ENCODE measurements around the gene STS.

The STS gene

DNA sequence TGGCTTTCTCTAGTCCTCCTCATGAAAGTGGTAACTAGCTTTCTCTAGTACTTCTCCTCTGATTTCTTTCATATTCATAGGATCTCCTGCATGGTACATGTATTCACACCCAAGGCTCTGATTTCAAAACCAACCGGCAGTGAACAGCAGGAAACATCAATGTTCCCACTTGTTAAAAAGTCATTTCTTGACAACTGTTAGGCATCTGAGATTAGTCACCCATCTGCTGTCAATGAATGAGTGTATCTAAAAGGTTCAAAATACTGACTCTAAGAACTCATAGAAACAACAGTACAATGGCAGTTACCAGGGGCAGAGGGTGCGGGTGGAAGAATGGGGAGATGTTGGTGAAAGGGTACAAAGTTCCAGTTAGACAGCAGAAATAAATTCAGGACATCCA, 31.9 kb downstream of the STS start:
- no peak for DNase-seq (ENCODE audit: low read depth)

DNA sequence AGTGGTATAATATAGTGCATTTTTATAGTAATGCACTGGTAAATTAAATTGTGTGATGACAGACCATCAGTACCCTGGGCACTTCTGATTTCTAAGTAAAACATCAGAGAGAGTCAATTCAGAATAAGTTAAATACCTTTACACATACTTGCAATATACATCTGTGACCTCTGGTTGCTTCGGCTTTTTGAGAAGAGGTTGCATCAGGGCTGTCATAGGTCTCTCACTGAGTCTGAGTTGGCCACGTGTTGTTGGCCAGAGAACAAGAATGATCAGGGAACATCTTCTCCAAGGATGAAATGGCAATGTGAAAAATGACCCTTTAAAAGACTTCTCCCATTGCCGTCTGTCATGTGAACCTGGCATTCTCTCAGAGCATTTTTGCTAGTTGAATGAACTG, 37.3 kb downstream of the STS start:
- DNase-seq (ENCODE audit: low read depth) = no peak

DNA sequence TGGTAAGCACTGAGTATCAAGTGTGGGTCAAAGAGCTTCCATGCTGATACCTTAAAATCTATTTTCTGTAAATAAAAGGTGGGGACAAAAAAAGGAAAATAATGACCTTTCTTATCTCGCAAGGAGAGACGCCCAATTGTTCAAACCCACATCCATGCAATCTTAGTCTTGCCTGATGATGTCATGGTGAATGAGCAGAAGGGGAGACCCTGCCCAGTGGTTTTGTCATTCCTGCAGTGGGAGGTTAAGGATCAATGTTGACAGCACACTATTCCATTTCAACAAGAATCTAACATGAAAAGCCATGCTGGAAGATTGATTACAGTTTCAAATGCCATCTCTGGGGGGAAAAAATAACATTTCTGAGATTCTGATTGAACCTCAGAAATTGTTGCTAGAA, 41.2 kb downstream of the STS start:
- no peak for DNase-seq (ENCODE audit: low read depth)

DNA sequence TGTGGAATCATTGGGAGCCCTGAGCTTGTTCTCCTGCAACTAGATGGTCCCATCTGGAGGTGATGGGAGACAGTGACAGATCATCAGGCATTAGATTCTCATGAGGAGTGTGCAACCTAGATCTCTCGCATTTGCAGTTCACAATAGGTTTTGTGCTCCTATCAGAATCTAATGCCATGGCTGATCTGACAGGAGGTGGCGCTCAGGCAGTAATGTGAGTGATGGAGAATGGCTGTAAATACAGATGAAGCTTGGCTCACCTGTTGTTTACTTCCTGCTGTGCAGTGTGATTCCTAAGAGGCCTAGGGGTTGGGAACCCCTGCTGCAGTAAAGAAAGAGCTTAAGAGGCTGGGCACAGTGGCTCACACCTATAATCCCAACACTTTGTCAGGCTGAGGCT, 42.6 kb downstream of the STS start:
- DNase-seq (ENCODE audit: low read depth) = no peak

DNA sequence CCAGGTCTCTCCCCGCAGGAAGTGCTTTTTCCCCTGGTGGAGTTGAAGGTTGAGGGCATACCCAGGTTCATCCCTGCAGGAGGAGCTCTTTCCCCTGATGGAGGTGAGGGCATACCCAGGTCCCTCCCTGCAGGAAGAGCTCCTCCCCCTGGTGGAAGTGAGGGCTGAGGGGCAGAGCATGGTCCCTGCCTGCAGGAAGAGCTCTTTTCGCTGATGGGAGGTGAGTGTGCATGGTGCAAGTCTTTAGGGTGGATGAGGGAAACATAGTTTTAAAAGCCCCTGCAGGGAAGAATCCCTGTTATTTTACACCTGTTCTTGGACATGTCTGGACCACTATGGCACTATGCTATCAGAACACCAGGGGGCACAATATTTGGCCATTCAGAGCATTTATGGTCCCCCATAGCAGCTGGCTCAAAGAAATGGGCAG, 44.2 kb downstream of the STS start:
- no peak for DNase-seq (ENCODE audit: low read depth)

DNA sequence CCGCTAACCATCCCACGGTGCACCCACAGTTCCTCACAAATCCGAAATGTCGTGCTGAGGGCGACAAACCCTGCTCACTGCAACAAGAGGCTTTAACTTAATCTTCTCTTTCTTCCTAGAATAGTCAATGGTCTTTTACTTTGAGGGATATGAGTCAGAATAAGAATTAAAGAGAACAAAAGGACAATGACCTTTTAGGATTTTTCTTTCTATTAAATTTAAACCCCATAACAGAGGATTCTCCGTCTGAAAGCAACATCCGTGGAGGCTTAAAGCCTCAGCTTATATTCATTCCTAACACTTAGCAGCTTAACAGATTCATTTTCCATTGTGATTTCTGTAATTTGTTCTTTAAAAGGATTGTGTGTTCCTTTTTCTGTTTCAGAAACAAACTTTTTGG, 45.4 kb downstream of the STS start:
- DNase-seq (ENCODE audit: low read depth) = no peak

DNA sequence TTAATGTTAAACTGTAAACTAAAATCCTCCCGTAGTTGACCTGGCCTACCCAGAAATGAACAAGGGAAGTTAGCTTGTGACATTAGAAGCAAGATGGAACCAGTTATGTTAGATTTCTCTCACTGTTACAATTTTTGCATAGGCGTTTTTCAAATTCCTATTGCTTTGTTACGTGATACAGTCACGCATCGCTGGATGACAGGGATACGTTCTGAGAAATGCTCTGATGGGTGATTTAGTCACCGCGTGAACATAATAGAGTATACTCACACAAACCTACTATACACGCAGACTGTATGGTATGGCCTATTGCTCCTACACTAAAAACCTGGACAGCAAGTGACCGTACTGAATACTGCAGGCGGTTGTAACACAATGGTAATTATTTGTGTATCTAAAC, 47.1 kb downstream of the STS start:
- DNase-seq (ENCODE audit: low read depth) = no peak

Measured in activated T-cell treated with anti-CD3 and anti-CD28 coated beads for 48 hours (primary cell).